ENCODE measurements around the gene TMEM108.

TMEM108 gene

DNA sequence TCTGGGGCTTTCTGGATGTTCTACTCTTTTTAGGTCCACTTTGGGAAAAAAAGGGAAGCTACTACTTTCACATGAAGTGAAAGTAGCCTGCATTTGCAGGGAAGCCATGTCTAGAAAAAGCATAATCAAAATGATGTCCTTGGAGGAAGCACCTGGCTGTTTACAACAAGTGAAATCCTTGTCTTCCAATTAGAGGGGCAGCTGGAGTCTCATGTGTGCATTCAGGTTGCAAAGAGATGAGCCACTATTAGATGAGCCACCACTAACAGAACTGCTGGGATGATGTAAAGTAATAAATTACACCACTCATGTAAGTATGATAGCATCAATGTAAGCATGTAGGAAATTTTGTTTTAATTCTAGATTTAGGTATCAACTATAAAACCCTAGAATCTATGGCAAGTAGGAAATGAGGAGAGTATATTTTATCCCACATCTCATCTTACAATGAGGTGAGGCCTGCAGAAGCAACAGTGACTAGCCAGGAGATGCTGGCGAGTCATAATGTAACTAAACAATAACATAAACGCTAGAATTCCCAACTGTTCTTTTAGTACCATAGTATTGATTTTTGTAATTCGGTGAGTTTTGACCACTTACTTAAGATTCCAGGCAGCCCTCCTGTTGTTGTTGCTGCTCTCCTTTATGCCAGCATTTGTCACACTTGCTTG lies 75.9 kb downstream of the TMEM108 start:
- in situ Hi-C loops (cut with HindIII; ENCODE audit: low sequenced_read_pairs), result no loop called here

GRCh38 chr3:133115176-133115575 lies 77.0 kb downstream of the TMEM108 start:
- in situ Hi-C loops (cut with HindIII; ENCODE audit: low sequenced_read_pairs), result no loop called here

DNA sequence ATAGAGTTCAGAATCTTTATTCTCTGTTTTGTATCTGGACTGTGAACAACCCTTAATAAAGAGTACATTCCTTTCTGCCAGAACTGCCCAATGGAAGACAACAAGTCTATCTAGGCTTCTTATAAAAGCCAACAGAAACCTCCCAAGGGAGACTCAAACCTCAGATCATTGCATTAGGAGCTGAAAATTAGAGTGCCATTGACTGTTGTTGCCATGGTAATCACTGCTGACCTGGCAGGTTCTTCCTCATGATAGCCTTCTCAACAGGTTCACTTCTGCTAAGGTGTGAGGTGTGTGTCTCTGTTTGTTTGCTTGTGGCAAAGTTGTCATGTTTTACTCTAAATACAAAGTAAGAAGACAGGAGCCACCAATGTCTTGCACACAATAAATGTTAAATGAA lies 79.2 kb downstream of the TMEM108 start:
- in situ Hi-C loops (cut with HindIII; ENCODE audit: low sequenced_read_pairs), result no loop called here

- in situ Hi-C loops (cut with HindIII; ENCODE audit: low sequenced_read_pairs), result no loop called here
These were observed 81.0 kb downstream of the TMEM108 start for GRCh38 chr3:133119176-133119575.

- in situ Hi-C loops (cut with HindIII; ENCODE audit: low sequenced_read_pairs), result no loop called here
These were observed 83.3 kb downstream of the TMEM108 start for GRCh38 chr3:133121450-133121849.

GRCh38 chr3:133123636-133124035 lies 85.4 kb downstream of the TMEM108 start:
- in situ Hi-C loops (cut with HindIII; ENCODE audit: low sequenced_read_pairs), result no loop called here

DNA sequence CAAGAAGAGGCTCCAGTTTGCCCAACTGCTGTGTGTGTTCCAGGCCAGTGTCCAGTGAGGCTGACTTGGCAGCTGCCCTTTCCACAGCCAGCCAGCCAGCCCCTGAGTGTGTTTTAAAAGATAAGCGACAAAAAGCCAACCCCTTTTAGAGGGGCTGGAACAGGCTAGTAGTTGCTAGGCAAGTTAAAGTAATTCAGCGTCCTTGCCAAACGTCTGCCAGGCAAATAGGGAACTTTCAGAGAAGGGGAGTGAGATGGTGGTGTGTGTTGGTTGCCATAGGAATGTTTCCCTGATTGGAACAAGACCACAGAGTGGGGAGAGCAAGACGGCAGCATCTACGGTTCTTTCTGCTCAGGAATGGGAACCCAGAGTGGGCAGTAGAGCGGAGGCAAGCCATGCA lies 86.3 kb downstream of the TMEM108 start:
- in situ Hi-C loops (cut with HindIII; ENCODE audit: low sequenced_read_pairs), result no loop called here

DNA sequence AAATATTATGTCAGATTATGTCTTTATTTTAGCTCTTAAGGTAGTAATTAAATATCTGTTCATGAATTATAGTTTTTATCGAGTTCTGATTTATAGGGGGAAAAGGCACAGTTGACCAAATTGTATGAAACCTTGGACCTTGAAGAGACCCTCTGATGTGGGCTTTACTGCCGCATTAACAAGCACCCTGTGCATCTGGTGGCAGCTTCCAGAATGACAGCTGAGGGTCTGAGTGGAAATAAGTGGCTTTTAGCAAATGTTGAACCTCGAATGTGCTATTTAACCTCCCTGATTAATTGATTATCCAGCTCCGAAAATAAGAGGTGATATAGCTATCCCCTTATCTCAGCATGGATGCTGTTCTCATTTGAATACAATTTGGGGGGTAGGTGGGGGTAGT lies 87.0 kb downstream of the TMEM108 start:
- in situ Hi-C loops (cut with HindIII; ENCODE audit: low sequenced_read_pairs), result no loop called here

- in situ Hi-C loops (cut with HindIII; ENCODE audit: low sequenced_read_pairs), result no loop called here
These were observed 87.6 kb downstream of the TMEM108 start for GRCh38 chr3:133125802-133126201.

- in situ Hi-C loops (cut with HindIII; ENCODE audit: low sequenced_read_pairs), result no loop called here
These were observed 89.2 kb downstream of the TMEM108 start for GRCh38 chr3:133127381-133127780.

- in situ Hi-C loops (cut with HindIII; ENCODE audit: low sequenced_read_pairs), result no loop called here
These were observed 92.0 kb downstream of the TMEM108 start for GRCh38 chr3:133130168-133130567.

DNA sequence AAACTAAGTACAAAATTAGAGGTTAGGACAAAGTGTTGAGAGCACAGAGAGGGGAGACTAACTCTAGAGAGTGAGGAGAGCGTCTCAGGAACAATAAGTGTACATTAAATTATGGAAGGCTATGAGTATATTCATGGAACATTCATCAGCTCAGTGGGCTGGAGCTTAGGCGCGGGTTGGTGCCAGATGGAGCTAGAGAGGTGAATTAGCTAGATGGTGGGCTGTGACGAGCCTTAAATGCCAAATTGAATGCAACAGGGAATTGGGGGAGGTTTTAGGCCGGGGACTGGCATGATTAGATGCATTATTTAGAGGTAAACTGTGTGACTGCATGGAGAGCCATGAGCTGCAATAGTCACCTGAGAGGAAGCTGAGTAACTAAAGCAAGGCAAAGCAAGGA lies 97.1 kb downstream of the TMEM108 start:
- in situ Hi-C loops (cut with HindIII; ENCODE audit: low sequenced_read_pairs), result no loop called here

- in situ Hi-C loops (cut with HindIII; ENCODE audit: low sequenced_read_pairs), result no loop called here
These were observed 98.2 kb downstream of the TMEM108 start for GRCh38 chr3:133136114-133137041.

- in situ Hi-C loops (cut with HindIII; ENCODE audit: low sequenced_read_pairs), result no loop called here
These were observed 99.1 kb downstream of the TMEM108 start for GRCh38 chr3:133137042-133137996.

GRCh38 chr3:133138017-133138416 lies 99.8 kb downstream of the TMEM108 start:
- in situ Hi-C loops (cut with HindIII; ENCODE audit: low sequenced_read_pairs), result no loop called here

DNA sequence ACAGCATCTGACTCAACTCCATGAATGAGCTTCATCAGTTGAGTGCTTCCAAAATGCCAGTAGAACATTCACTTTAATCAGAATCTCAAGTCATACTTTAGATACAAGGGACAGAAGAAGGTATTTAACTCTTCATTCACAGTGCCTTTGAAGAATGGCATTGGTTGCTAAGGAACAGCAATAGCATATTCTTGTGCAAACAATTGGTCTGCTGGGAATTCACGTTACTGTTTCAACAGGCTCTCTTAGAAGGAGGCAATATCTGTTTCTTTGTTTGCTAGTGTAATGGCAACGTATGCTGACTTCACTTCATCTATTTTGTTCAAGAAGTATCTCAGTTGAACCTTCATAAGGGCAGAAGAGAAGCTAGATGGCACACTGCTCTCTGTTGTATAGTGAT lies 113.9 kb downstream of the TMEM108 start:
- in situ Hi-C loops (cut with HindIII; ENCODE audit: low sequenced_read_pairs), result no loop called here

DNA sequence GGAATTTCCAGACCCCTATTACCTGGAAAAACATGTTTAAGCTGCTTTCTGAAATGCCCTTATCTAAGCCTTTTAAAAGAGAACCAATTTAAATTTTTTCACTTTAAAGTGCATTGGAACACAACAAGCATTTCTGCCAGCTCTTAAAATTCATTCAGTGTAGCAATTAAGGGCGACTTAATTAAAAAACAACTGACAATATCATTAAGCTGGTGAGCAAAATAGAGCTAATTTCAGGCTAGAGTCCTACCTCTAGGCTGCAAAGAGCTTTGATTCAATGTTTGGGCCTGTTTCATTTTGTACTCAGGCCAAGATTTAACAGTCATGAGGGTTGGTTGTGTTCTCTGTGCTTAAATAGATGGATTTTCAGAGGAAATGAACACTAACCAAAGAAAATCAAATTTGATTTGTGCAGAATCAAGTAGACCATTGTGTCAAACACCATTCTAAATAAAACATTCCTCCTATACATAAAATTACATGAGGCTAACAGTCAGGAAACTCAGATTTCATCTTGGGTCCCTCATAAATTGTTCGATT lies 114.6 kb downstream of the TMEM108 start:
- in situ Hi-C loops (cut with HindIII; ENCODE audit: low sequenced_read_pairs), result no loop called here

DNA sequence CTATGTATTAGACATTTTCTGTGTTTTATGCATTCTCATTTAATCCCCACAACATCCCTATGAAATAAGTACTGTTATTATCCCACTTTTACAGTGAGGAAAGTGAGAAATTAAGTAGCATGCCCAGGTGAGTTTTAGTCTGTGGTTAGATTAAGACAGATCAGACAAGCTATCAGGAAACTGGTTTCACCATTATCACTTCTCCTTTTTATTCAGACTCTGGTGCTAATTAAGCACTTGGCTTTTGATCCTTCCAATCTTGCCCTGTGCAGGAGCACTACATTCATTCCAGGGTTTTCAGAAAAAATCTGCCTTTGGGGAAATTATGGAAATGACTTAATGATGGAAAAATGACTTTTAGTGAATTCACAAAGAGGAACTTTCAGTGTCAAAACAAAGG lies 115.2 kb downstream of the TMEM108 start:
- in situ Hi-C loops (cut with HindIII; ENCODE audit: low sequenced_read_pairs), result no loop called here

GRCh38 chr3:133157716-133158115 lies 119.5 kb downstream of the TMEM108 start:
- in situ Hi-C loops (cut with HindIII; ENCODE audit: low sequenced_read_pairs), result no loop called here

- in situ Hi-C loops (cut with HindIII; ENCODE audit: low sequenced_read_pairs), result no loop called here
These were observed 120.5 kb downstream of the TMEM108 start for GRCh38 chr3:133158686-133159085.

Measured in endothelial cell of hepatic sinusoid (primary cell).